DMS53 treated with DMSO at 0.1 percent for 48 hours (cell line): ENCODE data around the gene TRAF6.
A peak's percentile ranks its signal among the peaks of the same experiment; 100 is the strongest.

Experiments used
- DNase-seq: peaks from one replicate; lab custom pipeline; 2025; ENCODE audit not compliant: unreplicated experiment; lab: John Stamatoyannopoulos, UW

Gene TRAF6

GRCh38 chr11:36460220-36460619, 49.9 kb downstream of the TRAF6 start:
- no peak for DNase-seq

GRCh38 chr11:36459046-36459445, 51.0 kb downstream of the TRAF6 start:
- no peak for DNase-seq

GRCh38 chr11:36458129-36458915, 51.8 kb downstream of the TRAF6 start:
- no peak for DNase-seq

- DNase-seq: no peak
Observed at GRCh38 chr11:36456156-36456555, 53.9 kb downstream of the TRAF6 start.

GRCh38 chr11:36455658-36456111, 54.4 kb downstream of the TRAF6 start:
- no peak for DNase-seq

- DNase-seq: no peak
Observed at GRCh38 chr11:36454941-36455631, 55.0 kb downstream of the TRAF6 start.

- DNase-seq: no peak
Observed at GRCh38 chr11:36454551-36454940, 55.5 kb downstream of the TRAF6 start.

GRCh38 chr11:36453678-36454077, 56.4 kb downstream of the TRAF6 start:
- DNase-seq: peak; percentile 12

- DNase-seq: no peak
Observed at GRCh38 chr11:36452961-36453360, 57.1 kb downstream of the TRAF6 start.

GRCh38 chr11:36452236-36452940, 57.7 kb downstream of the TRAF6 start:
- DNase-seq: no peak

- DNase-seq: no peak
Observed at GRCh38 chr11:36451681-36452080, 58.4 kb downstream of the TRAF6 start.

- DNase-seq: no peak
Observed at GRCh38 chr11:36451045-36451444, 59.0 kb downstream of the TRAF6 start.

GRCh38 chr11:36450110-36450572, 59.9 kb downstream of the TRAF6 start:
- DNase-seq: no peak

- no peak for DNase-seq
Observed at GRCh38 chr11:36449561-36450096, 60.4 kb downstream of the TRAF6 start.

GRCh38 chr11:36447947-36448346, 62.1 kb downstream of the TRAF6 start:
- DNase-seq: no peak

- no peak for DNase-seq
Observed at GRCh38 chr11:36447514-36447913, 62.6 kb downstream of the TRAF6 start.

GRCh38 chr11:36446135-36446534, 63.9 kb downstream of the TRAF6 start:
- no peak for DNase-seq

GRCh38 chr11:36443661-36444060, 66.4 kb downstream of the TRAF6 start:
- no peak for DNase-seq

- no peak for DNase-seq
Observed at GRCh38 chr11:36441610-36442208, 68.4 kb downstream of the TRAF6 start.

- DNase-seq: no peak
Observed at GRCh38 chr11:36438126-36438525, 71.9 kb downstream of the TRAF6 start.

- DNase-seq: no peak
Observed at GRCh38 chr11:36437413-36437812, 72.7 kb downstream of the TRAF6 start.
